ENCODE data around the gene FOXC1.

The FOXC1 gene

GRCh38 chr6:1594445-1595200, 15.1 kb upstream of the FOXC1 start:
- no peak overlapping the region for H3K9ac ChIP-seq
- H2AFZ ChIP-seq (ENCODE audit: low read depth), result no peak overlapping the region
- H3K4me2 ChIP-seq, result no peak overlapping the region
- H3K4me3 ChIP-seq (IDR thresholded peaks at IDR 0.05; ENCODE audit: insufficient read depth, low read depth, low read length), result no peak overlapping the region
- no peaks in the 10 kb centered on the region for H4K20me1 ChIP-seq (ENCODE audit: insufficient read depth)
- TF ChIP-seq CTCF (conservative IDR thresholded peaks at IDR 0.05; ENCODE audit: low read depth, low read length), result no peak
- no peaks in the 10 kb centered on the region for H3K36me3 ChIP-seq (ENCODE audit: insufficient read depth)
- H3K27ac ChIP-seq, result no peak overlapping the region
- no peaks in the 10 kb centered on the region for H3K27me3 ChIP-seq (ENCODE audit: insufficient read depth, low read depth)
- no peaks in the 10 kb centered on the region for H3K79me2 ChIP-seq (ENCODE audit: insufficient read depth, low read depth)
- H3K4me1 ChIP-seq (ENCODE audit: low read depth, poor library complexity, severe bottlenecking), result no peaks in the 10 kb centered on the region

GRCh38 chr6:1595271-1596087, 14.2 kb upstream of the FOXC1 start:
- Histone ChIP-seq H3K9ac (no peak overlapping the region), H3K4me2 (no peak overlapping the region), H4K20me1 (ENCODE audit: insufficient read depth) (no peaks in the 10 kb centered on the region), H3K79me2 (ENCODE audit: insufficient read depth, low read depth) (no peaks in the 10 kb centered on the region), H2AFZ (ENCODE audit: low read depth) (peak overlapping the region; percentile 3; the same call in 1 of the 2 replicates), H3K36me3 (ENCODE audit: insufficient read depth) (no peaks in the 10 kb centered on the region), H3K27ac (no peak overlapping the region), H3K27me3 (ENCODE audit: insufficient read depth, low read depth) (no peaks in the 10 kb centered on the region), H3K4me1 (ENCODE audit: low read depth, poor library complexity, severe bottlenecking) (no peaks in the 10 kb centered on the region), H3K4me3 (IDR thresholded peaks at IDR 0.05; ENCODE audit: insufficient read depth, low read depth, low read length) (no peak overlapping the region)
- no peak for TF ChIP-seq CTCF (conservative IDR thresholded peaks at IDR 0.05; ENCODE audit: low read depth, low read length)

- peak overlapping the region; percentile 40; the same call in 1 of the 2 replicates for H3K4me2 ChIP-seq
- no peak overlapping the region for H3K9ac ChIP-seq
- no peaks in the 10 kb centered on the region for H3K79me2 ChIP-seq (ENCODE audit: insufficient read depth, low read depth)
- no peak overlapping the region for H3K27ac ChIP-seq
- H2AFZ ChIP-seq (ENCODE audit: low read depth), result peak overlapping the region; percentile 3; the same call in 1 of the 2 replicates
- H3K4me3 ChIP-seq (IDR thresholded peaks at IDR 0.05; ENCODE audit: insufficient read depth, low read depth, low read length), result no peak overlapping the region
- TF ChIP-seq CTCF (conservative IDR thresholded peaks at IDR 0.05; ENCODE audit: low read depth, low read length), result peak; percentile 90
- no peaks in the 10 kb centered on the region for H3K27me3 ChIP-seq (ENCODE audit: insufficient read depth, low read depth)
- H3K36me3 ChIP-seq (ENCODE audit: insufficient read depth), result no peaks in the 10 kb centered on the region
- H4K20me1 ChIP-seq (ENCODE audit: insufficient read depth), result no peaks in the 10 kb centered on the region
- H3K4me1 ChIP-seq (ENCODE audit: low read depth, poor library complexity, severe bottlenecking), result no peaks in the 10 kb centered on the region
These were observed 13.4 kb upstream of the FOXC1 start for GRCh38 chr6:1596088-1596852.

GRCh38 chr6:1597121-1597744, 12.5 kb upstream of the FOXC1 start:
- no peak overlapping the region for H3K9ac ChIP-seq
- H3K79me2 ChIP-seq (ENCODE audit: insufficient read depth, low read depth), result no peaks in the 10 kb centered on the region
- H4K20me1 ChIP-seq (ENCODE audit: insufficient read depth), result no peaks in the 10 kb centered on the region
- no peak overlapping the region for H3K4me2 ChIP-seq
- H3K27ac ChIP-seq, result no peak overlapping the region
- TF ChIP-seq CTCF (conservative IDR thresholded peaks at IDR 0.05; ENCODE audit: low read depth, low read length), result no peak
- no peaks in the 10 kb centered on the region for H3K36me3 ChIP-seq (ENCODE audit: insufficient read depth)
- no peaks in the 10 kb centered on the region for H3K4me1 ChIP-seq (ENCODE audit: low read depth, poor library complexity, severe bottlenecking)
- H3K4me3 ChIP-seq (IDR thresholded peaks at IDR 0.05; ENCODE audit: insufficient read depth, low read depth, low read length), result no peak overlapping the region
- H2AFZ ChIP-seq (ENCODE audit: low read depth), result no peak overlapping the region
- no peaks in the 10 kb centered on the region for H3K27me3 ChIP-seq (ENCODE audit: insufficient read depth, low read depth)

All from KMS-11 (cell line).